HepG2 (cell line): ENCODE results near the gene MYH9. TPM values are rescaled to one million over a fixed set of nuclear protein-coding genes. Genes with fewer than 3 reads are reported as not detected.

Source experiments
- ADNP ChIP-seq: sonication (generic); formaldehyde crosslinking; IDR thresholded peaks from 2 replicates; pipeline ENCODE4 v1.4.0; 2020; ENCODE audit warnings: missing genetic modification reagents
- AHR ChIP-seq: IDR thresholded peaks from 2 replicates; pipeline ENCODE4 v1.6.1; 2018; ENCODE audit warnings: missing genetic modification reagents, missing compliant biosample characterization
- ARNTL ChIP-seq: sonication (generic); formaldehyde crosslinking; IDR thresholded peaks from 2 replicates; pipeline ENCODE4 v1.4.0; 2020; ENCODE audit warnings: mild to moderate bottlenecking, missing genetic modification reagents
- ATRX ChIP-seq: sonication (generic); formaldehyde crosslinking; IDR thresholded peaks from 2 replicates; pipeline ENCODE4 v1.4.0; 2020; ENCODE audit warnings: missing genetic modification reagents, borderline replicate concordance
- CBFB ChIP-seq: sonication (generic); formaldehyde crosslinking; IDR thresholded peaks from 2 replicates; pipeline ENCODE4 v1.4.0; 2020; ENCODE audit warnings: missing genetic modification reagents
- ELF3 ChIP-seq: IDR thresholded peaks from 2 replicates; pipeline ENCODE4 v1.6.1; 2016; ENCODE audit warnings: missing genetic modification reagents, missing compliant biosample characterization
- HIVEP1 ChIP-seq: sonication (generic); formaldehyde crosslinking; IDR thresholded peaks from 2 replicates; pipeline ENCODE4 v1.4.0; 2020; ENCODE audit warnings: mild to moderate bottlenecking, missing genetic modification reagents
- NFKBIZ ChIP-seq: IDR thresholded peaks from 2 replicates; pipeline ENCODE4 v1.6.1; 2018; ENCODE audit warnings: missing genetic modification reagents, missing compliant biosample characterization
- NR2F1 ChIP-seq, 2 experiments: fragments of 450-650 bp in 1 of 2; formaldehyde crosslinking in 1 of 2; IDR thresholded peaks; 2 replicates each; pipeline versions ENCODE4 v1.5.0 to v1.6.1; 2016 to 2020; ENCODE audit warnings: mild to moderate bottlenecking in 1 of 2, missing compliant biosample characterization in 1 of 2, missing genetic modification reagents in 1 of 2, moderate library complexity in 1 of 2
- NRL ChIP-seq: sonication (generic); formaldehyde crosslinking; IDR thresholded peaks from 2 replicates; pipeline ENCODE4 v1.5.0; 2020; ENCODE audit warnings: missing genetic modification reagents, mild to moderate bottlenecking, moderate library complexity, borderline replicate concordance
- PATZ1 ChIP-seq: sonication (generic); formaldehyde crosslinking; IDR thresholded peaks from 2 replicates; pipeline ENCODE4 v1.4.0; 2020; ENCODE audit warnings: missing genetic modification reagents
- RNF2 ChIP-seq: fragments of 450-650 bp; conservative IDR thresholded peaks from 2 replicates; pipeline ENCODE4 v1.6.1; 2016; ENCODE audit warnings: low read depth
- TAF1 ChIP-seq: sonication (generic); formaldehyde crosslinking; IDR thresholded peaks from 2 replicates; pipeline ENCODE4 v1.4.0; 2020; ENCODE audit warnings: missing genetic modification reagents
- TARDBP ChIP-seq: sonication (generic); formaldehyde crosslinking; IDR thresholded peaks from 2 replicates; pipeline ENCODE4 v1.8.0; 2022; ENCODE audit warnings: mild to moderate bottlenecking, missing genetic modification reagents
- THRA ChIP-seq: sonication (generic); formaldehyde crosslinking; IDR thresholded peaks from 2 replicates; pipeline ENCODE4 v1.4.0; 2020; ENCODE audit warnings: missing genetic modification reagents, borderline replicate concordance
- ZNF253 ChIP-seq: sonication (generic); formaldehyde crosslinking; IDR thresholded peaks from 2 replicates; pipeline ENCODE4 v1.8.0; 2022; ENCODE audit warnings: mild to moderate bottlenecking, missing genetic modification reagents, borderline replicate concordance
- ZNF256 ChIP-seq: sonication (generic); formaldehyde crosslinking; conservative IDR thresholded peaks from 2 replicates; pipeline ENCODE4 v1.4.0; 2020; ENCODE audit warnings: missing genetic modification reagents
- ZNF280D ChIP-seq: sonication (generic); formaldehyde crosslinking; IDR thresholded peaks from 2 replicates; pipeline ENCODE4 v1.5.1; 2020; ENCODE audit warnings: mild to moderate bottlenecking, missing genetic modification reagents
- ZNF350 ChIP-seq: sonication (generic); formaldehyde crosslinking; IDR thresholded peaks from 2 replicates; pipeline ENCODE4 v1.4.0; 2020; ENCODE audit warnings: mild to moderate bottlenecking, low read depth, missing genetic modification reagents, borderline replicate concordance
- ZNF557 ChIP-seq: sonication (generic); formaldehyde crosslinking; IDR thresholded peaks from 2 replicates; pipeline ENCODE4 v1.4.0; 2020; ENCODE audit warnings: missing genetic modification reagents
- ZNF607 ChIP-seq: sonication (generic); formaldehyde crosslinking; IDR thresholded peaks from 2 replicates; pipeline ENCODE4 v1.5.1; 2020; ENCODE audit warnings: missing genetic modification reagents, mild to moderate bottlenecking, borderline replicate concordance
- ZNF619 ChIP-seq: sonication (generic); formaldehyde crosslinking; IDR thresholded peaks from 2 replicates; pipeline ENCODE4 v1.4.0; 2020; ENCODE audit warnings: mild to moderate bottlenecking, missing genetic modification reagents
- ZNF629 ChIP-seq: sonication (generic); formaldehyde crosslinking; conservative IDR thresholded peaks from 2 replicates; pipeline ENCODE4 v1.5.0; 2020; ENCODE audit warnings: missing genetic modification reagents
- ZNF7 ChIP-seq: IDR thresholded peaks from 2 replicates; pipeline ENCODE4 v1.6.1; 2016; ENCODE audit warnings: missing biosample characterization, missing genetic modification reagents
- ZNF788 ChIP-seq: sonication (generic); formaldehyde crosslinking; IDR thresholded peaks from 2 replicates; pipeline ENCODE4 v1.5.0; 2020; ENCODE audit warnings: mild to moderate bottlenecking, missing genetic modification reagents, borderline replicate concordance
- ZSCAN22 ChIP-seq: sonication (generic); formaldehyde crosslinking; IDR thresholded peaks from 2 replicates; pipeline ENCODE4 v1.4.0; 2020; ENCODE audit warnings: mild to moderate bottlenecking, missing genetic modification reagents
- polyA plus RNA-seq, 8 experiments: library from polyadenylated mRNA; depleted of rRNA in 3 of 8; stranded (reverse) in 7 of 8; unstranded in 1 of 8; fragments of >200 nt; fragmentation: Illumina TruSeq in 4 of 8; extraction: Trizol in 4 of 8; gene quantifications; 2 replicates each; pipeline versions ENCODE4 v1.2.1 to v1.2.3, GENCODE V29; 2011 to 2016; ENCODE audit warnings: low read depth in 4 of 8, missing spikeins in 1 of 8, mixed read lengths in 1 of 8; ENCODE audit not compliant: insufficient read depth in 1 of 8
- total RNA-seq, 5 experiments: library from RNA; depleted of rRNA; stranded (reverse); fragments of >200 nt; fragmentation: Illumina TruSeq; extraction: Trizol; gene quantifications; 2 replicates each; pipeline ENCODE4 v1.2.3, GENCODE V29; 2016; ENCODE audit warnings: low read depth in 1 of 5

Gene MYH9
- total and polyA plus RNA-seq, 2 of the 13 experiments (the other 11 are each of a cell fraction or from before 2014, with no cell fraction given) = 50.7 to 98.5 TPM

DNA sequence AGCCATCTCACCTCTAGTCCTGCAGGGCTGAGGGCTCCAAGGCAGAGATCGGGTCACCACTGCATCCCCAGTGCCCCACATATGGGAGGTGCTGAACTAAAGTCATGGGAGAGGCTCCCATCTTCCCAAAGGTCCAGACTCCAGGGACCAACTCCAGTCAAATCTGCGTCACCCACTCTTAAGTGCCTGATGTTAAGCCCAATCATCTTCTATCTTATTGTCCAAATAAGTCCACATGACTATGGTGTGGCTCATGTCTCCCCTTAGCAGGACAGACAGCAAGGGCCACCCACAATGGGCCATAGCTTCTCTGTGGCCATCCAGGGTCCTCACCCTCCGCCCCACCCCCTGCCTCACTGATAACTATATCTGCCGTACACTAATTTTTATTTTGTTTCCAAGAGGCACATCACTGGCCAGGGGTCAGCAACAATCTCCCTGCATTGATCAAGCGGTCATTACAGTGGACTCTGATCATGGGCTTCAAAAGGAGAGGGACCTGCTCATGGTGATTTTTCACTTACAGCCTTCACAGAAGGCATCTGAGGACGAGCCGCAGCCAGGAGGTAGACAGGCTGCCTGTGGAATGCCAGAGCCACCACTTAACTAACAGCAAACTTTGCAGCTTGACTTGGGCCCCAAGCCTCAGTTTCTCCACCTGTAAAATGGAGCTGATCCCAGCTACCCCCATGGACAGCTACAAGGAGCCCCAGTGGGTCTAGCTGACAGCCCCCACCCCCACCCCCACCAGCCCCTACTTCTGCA lies 23.3 kb downstream of the MYH9 start (continued):
- no peak for TF ChIP-seq HIVEP1
- TF ChIP-seq ZNF629 (CRISPR knock-in tag) = peak; percentile 94
- no peak for TF ChIP-seq ZNF7
- TF ChIP-seq NRL (CRISPR knock-in tag) = no peak
- no peak for TF ChIP-seq NFKBIZ (CRISPR knock-in tag)
- TF ChIP-seq TAF1 = no peak
- no peak for TF ChIP-seq RNF2
- no peak for TF ChIP-seq ZNF256 (CRISPR knock-in tag)
- no peak for TF ChIP-seq ATRX
- TF ChIP-seq ZNF350 (CRISPR knock-in tag) = peak; percentile 28; the same call in 1 of the 2 replicates
- TF ChIP-seq NR2F1 (CRISPR knock-in tag; IDR thresholded peaks at IDR 0.05) = no peak
- TF ChIP-seq ARNTL (CRISPR knock-in tag) = no peak
- no peak for TF ChIP-seq ZNF619 (CRISPR knock-in tag)
- 0 out of 2 replicates have a peak, but pooled peaks have one; percentile 12 for TF ChIP-seq ADNP (CRISPR knock-in tag)
- no peak for TF ChIP-seq CBFB (CRISPR knock-in tag)
- TF ChIP-seq ZNF788 = no peak
- TF ChIP-seq AHR (CRISPR knock-in tag) = no peak
- TF ChIP-seq ELF3 (CRISPR knock-in tag) = no peak
- no peak for TF ChIP-seq ZNF253 (CRISPR knock-in tag)
- TF ChIP-seq ZSCAN22 = no peak
- no peak for TF ChIP-seq ZNF280D (CRISPR knock-in tag)
- no peak for TF ChIP-seq PATZ1 (CRISPR knock-in tag)
- no peak for TF ChIP-seq ZNF607 (CRISPR knock-in tag)
- TF ChIP-seq ZNF557 (CRISPR knock-in tag) = no peak
- no peak for TF ChIP-seq TARDBP (CRISPR knock-in tag)
- TF ChIP-seq THRA (CRISPR knock-in tag) = peak; percentile 74; the same call in 1 of the 2 replicates
